ENCODE data around the gene DNAJB8.

DNA sequence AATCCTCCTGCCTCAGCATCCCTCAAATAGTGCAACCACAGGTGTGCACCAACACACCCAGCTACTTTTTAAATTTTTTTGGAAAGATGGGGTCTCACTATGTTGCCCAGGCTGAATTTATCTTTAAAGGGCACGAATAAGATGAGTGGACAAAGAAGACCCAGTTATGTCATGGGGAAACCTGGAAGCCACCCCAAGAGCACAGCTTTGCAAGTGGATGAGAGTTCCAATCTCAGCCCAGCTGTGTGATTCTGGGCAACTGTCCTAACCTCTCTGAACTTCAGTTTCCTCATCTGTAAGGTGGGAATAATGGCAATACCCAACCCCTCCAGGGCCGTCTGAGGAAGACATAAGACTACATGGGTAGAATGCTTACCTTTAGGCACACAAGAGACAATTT lies 32.2 kb downstream of the DNAJB8 start:
- TF ChIP-seq CTCF (conservative IDR thresholded peaks at IDR 0.05; ENCODE audit: low read depth, low read length), result no peak
- no peak for TF ChIP-seq EZH2 (IDR thresholded peaks at IDR 0.05; ENCODE audit: borderline replicate concordance, low read depth, low read length, poor library complexity, severe bottlenecking)

All from A673 (cell line).